NK-92 (cell line): ENCODE data around the gene RBM17.
"Not testable (repeated sequence)": the region's sequence is repeated elsewhere in the genome, so short reads cannot be mapped to it uniquely, and the experiment has no call there.

Source experiments
- DNase-seq: peaks from one replicate; lab custom pipeline; 2025; ENCODE audit not compliant: unreplicated experiment; lab: John Stamatoyannopoulos, UW

The RBM17 gene

GRCh38 chr10:6079044-6079443 is 9.8 kb upstream of the RBM17 start:
- DNase-seq = no peak

- no peak for DNase-seq
Observed at GRCh38 chr10:6080417-6080973, 8.3 kb upstream of the RBM17 start.

DNA sequence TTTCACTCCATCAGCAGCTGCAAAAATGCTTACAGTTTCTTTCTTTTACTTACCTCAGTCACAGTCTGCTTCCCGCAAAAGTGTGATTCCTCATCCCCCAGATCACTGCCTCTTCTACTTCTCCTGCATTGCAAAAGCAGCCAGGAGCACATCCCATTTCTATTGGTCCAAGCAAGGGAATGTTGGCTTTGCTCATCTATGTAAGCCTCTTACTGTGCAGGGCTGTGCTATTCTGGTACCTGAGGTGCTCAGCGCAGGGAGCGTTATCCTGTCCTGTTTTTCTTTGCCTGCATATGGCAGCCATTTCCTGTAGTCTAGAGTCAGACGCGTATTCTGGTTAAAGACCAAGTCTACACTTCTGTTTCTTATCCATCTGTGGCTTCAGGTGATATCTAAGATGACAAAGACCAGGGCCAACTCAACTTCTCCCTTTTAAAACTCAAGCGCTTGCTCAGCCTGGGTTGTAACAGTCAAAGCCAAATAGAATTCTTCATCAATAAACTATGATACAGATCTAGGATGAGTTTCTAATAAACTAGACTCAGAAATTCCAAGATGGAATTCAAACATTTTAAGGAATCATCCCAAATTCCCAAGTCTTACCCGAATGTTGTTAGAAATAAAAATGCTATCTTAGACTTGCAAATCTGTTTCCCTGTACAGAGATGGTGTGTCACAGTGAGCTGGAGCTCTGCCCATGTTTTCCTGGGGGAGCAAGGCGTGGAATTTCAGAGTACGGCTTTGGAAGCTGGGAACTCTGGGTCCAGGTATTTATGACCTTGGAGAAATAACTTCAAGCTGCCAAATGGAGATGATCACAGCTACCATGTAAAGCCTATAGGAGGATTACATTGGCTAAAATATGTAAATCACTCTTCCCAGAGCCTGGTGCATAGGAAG is 6.1 kb upstream of the RBM17 start:
- DNase-seq = no peak

GRCh38 chr10:6083523-6084475 is 5.0 kb upstream of the RBM17 start:
- no peak for DNase-seq

DNA sequence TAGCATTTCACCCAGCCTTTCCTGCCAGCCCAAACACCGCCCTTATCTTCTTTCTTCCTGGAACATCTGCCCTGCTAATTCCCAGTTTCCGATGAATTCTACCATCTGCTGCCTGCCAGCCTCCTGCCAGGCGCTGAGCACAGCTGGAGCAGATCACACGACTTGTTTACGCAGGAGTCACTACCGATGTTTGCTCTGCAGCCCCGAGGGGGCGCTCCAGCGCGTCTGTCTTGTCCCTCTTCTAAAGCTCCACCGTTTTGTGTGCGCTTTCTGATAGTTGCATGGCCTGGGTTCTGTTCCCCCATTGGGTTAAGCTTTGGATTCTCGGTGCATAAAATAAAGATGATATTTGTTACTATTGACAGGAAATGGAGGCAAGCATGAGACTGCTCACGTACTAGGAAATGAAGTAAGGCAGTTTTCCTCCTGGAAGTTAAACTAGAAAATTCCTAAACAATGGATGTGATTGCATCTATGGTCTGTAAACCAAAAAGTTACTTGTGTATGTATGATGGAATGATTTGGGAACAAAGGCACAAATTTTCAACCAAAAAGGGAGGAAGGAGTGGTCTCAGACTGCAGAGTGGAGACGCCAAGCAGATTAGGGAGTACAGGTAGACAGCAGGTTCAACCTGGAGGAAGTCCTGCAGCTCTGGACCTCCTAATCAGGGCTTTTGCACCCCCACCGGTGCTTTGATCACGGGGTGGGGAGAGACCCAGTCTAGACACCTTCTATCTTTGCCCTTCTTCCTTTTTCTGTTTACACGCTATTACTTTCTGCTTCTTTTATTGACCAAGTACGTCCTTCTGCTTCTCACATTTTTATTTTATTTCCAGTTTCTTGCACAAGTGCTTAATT is 2.2 kb upstream of the RBM17 start:
- DNase-seq = no peak

GRCh38 chr10:6089334-6090219 is 743 bp downstream of the RBM17 start:
- DNase-seq = no peak

GRCh38 chr10:6091630-6092029 is 2.8 kb downstream of the RBM17 start:
- DNase-seq = no peak

- no peak for DNase-seq
Observed at GRCh38 chr10:6092731-6093130, 3.9 kb downstream of the RBM17 start.

GRCh38 chr10:6095810-6096570 is 7.2 kb downstream of the RBM17 start:
- DNase-seq = no peak

GRCh38 chr10:6097063-6097462 is 8.2 kb downstream of the RBM17 start:
- DNase-seq = no peak

- no peak for DNase-seq
Observed at GRCh38 chr10:6098156-6098555, 9.3 kb downstream of the RBM17 start.

GRCh38 chr10:6100370-6100769 is 11.5 kb downstream of the RBM17 start:
- no peak for DNase-seq

GRCh38 chr10:6101181-6101580 is 12.3 kb downstream of the RBM17 start:
- DNase-seq = no peak

DNA sequence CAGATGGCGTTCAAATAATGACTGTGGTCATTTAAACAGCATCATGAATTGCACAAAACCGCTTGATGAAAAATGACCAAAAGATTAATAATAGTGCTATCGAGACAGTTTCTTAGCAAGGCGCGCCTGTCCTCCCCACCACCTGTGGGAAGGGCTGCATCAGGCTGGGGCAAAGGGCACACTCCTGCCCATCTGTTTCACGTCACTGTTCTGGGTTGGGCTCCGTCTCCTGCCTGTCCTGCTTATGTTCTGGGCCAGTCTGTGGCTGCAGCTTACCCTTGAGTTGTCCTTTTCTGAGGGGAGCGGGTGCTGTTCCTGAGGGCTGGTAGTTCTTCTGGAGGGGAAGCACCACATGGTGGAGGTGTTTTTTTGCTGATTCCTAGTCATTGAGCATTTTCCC is 13.3 kb downstream of the RBM17 start:
- DNase-seq = no peak

DNA sequence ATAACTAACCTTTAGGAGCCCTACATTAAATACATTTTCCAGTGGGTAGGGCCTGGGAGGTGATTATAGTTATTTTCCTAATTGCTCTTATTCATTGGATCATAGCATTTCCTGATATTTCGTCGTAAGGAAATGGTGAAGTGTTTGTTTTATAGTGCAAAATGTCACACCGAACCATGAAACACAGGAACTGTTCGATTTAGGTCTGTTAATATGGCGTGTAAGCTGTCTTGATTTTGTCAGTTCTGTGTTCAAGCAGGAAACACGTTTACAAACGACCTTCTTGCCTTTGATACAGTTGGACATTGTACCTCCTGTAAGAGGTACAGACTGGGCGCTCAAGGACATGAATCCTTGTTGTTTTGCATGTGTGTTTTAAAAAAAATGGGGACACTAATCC is 14.8 kb downstream of the RBM17 start:
- DNase-seq = no peak

- DNase-seq = not testable (repeated sequence)
Observed at GRCh38 chr10:6107616-6108015, 18.8 kb downstream of the RBM17 start.

DNA sequence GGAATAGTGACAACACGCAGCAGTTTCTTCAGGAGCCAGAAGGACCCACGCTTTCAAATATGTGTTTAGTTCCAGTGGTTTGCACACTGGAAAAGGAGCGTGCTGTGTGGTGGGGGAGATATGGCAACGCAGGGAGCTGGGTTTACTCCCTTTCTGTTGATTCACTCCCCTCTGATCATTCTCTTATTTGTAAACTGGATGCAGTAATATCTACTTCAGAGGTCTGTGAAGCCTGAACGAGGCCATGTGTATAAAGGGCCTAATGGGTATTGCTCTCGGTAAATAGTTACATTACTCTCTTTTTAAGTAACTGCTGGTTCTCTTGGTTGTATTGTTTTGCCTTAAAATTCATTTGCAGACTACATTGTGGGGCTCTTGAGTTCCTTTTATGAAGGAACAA is 19.2 kb downstream of the RBM17 start:
- no peak for DNase-seq

DNA sequence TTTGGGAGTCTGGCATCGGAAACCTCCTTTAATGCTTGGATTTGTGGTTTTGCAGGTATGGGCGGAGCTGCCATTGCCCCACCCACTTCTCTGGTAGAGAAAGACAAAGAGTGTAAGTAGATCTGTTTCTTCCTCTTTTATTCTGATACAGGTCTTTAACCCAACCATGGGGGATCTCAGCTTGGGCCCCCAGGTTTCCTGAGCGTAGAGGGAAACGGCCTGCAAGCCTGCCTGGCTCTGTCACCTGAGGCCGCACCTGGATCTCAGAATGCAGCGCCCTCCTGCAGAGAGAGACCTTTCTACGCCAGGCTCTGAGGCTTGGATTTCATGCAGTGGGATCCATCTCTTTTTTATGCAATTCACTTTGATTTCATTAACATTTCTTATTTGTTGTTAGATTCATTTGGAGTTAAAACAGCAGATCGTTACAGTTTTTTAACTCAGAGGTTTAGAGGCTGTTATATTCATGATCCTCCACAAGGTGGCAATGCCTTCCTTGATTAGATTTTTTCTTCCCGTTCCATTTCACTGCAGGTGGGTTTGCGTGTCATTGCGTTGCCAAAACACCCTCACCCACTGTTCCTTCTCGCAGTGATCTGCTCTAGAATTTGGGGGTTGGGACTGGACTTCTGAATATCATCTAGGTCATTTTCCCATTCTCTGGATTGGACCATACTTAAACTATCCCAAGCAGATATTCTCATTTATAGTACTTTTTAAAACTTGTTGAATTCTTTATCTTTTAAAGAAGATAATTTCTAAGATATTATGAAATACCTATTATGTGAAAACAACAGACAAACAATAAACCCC is 20.0 kb downstream of the RBM17 start:
- DNase-seq = no peak
